Measurements from ENCODE around the gene SH3D19.

GRCh38 chr4:151310124-151310728 is 15.2 kb downstream of the SH3D19 start:
- TF ChIP-seq CTCF (conservative IDR thresholded peaks at IDR 0.05; ENCODE audit: low read length): no peak
- no peak for TF ChIP-seq EZH2phosphoT487 (IDR thresholded peaks at IDR 0.05; ENCODE audit: borderline replicate concordance)

Data from Loucy (cell line).